Activated T-cell treated with anti-CD3 and anti-CD28 coated beads for 4 hours (primary cell): Measurements from ENCODE around the gene MEF2D.

Experiments
- DNase-seq: peaks from one replicate; pipeline ENCODE4 v3.0.0-alpha.2; 2020

MEF2D gene

GRCh38 chr1:156523801-156524480, 23.4 kb upstream of the MEF2D start:
- DNase-seq, result no peak

- no peak for DNase-seq
Measured at GRCh38 chr1:156522443-156522970, 21.9 kb upstream of the MEF2D start.

GRCh38 chr1:156517748-156518147, 17.2 kb upstream of the MEF2D start:
- DNase-seq, result no peak

- no peak for DNase-seq
Measured at GRCh38 chr1:156516821-156517220, 16.2 kb upstream of the MEF2D start.

GRCh38 chr1:156515956-156516355, 15.4 kb upstream of the MEF2D start:
- no peak for DNase-seq

DNA sequence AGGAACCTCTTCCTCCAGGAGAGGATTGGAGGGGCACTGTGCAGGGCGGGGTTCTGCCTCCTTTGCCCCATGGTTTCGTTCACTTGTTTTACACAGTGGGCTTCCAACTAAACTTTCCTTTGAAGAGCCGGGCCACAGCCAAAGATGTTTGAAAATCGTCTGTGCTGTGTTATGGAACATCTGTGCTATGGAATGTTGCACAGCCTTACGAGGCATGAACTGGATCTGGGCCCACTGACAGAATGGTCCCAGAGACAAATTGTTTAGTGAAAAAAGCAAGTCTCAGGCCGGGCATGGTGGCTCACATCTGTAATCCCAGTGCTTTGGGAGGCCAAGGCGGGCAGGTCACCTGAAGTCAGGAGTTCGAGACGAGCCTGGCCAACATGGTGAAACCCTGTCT, 12.6 kb upstream of the MEF2D start:
- DNase-seq, result no peak

DNA sequence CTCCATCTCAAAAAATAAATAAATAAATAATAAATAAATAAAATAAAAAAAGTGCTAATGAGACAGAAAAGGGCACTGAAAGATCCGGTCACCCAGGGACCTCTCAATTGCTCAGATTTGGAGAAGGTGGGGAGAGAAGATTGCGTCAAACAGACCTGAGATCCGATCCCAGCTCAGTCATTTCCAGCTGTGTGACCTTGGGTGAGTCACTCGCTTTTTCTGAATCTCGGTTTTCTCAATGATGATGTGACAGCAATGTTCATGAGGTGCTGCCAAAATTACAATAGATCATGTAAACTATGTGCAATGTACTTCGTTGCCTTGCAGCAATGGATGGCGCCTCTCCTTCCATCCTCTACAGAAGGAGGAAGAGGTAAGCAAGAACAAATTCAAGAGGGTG, 11.1 kb upstream of the MEF2D start:
- DNase-seq, result no peak

- no peak for DNase-seq
Measured at GRCh38 chr1:156510709-156511108, 10.1 kb upstream of the MEF2D start.

GRCh38 chr1:156509424-156510034, 9.0 kb upstream of the MEF2D start:
- DNase-seq, result no peak

DNA sequence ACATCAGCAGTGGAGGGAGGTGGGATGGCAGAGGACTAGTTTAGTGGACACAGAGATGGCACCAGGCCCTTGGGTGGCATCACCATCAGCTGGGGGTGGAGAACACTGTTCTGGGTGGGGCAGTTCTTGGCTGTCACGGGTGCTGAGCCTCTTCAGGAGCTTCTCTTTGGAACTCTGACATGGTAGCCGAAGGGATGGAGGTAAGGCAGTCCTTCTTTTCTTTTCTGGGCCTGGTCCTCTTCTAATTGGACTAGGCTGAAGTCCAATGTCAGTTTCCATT, 8.3 kb upstream of the MEF2D start:
- DNase-seq, result no peak

DNA sequence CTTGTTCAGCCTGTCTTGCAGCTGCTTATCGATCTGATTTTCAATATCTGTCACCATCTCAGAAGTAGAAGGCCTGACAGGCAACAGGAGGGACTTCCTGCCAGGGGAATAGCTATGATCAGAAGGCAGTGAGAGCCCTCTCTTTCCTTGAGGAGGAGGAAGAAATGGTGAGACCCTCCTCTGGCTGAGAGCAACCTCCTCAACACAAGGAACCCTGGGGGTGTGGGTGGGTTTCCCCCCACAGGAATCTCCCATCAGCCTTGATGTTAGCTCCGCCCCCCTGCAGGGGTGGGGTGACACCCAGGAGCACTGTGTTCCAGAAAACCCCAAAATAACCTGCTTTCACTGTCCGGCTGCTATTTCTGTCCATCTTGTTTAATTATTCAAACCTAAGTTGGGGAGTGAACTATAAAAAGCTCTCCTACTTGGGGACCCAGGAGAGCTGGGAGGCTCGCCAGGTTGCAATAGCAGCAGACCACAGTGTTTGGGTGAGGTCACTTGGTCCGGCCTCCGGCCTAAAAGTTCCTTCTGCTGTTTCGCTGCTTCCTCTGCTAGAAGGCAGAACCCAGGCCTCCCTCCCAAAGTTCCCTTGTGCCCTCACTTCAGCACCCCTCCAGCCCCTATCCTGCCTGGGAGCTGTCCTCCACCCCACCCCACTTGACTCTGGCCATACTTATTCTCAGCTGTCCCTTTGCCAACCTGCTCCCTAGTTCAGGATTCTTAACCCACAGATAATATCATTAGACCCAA, 7.8 kb upstream of the MEF2D start:
- no peak for DNase-seq

- DNase-seq, result no peak
Measured at GRCh38 chr1:156506450-156506849, 5.9 kb upstream of the MEF2D start.

DNA sequence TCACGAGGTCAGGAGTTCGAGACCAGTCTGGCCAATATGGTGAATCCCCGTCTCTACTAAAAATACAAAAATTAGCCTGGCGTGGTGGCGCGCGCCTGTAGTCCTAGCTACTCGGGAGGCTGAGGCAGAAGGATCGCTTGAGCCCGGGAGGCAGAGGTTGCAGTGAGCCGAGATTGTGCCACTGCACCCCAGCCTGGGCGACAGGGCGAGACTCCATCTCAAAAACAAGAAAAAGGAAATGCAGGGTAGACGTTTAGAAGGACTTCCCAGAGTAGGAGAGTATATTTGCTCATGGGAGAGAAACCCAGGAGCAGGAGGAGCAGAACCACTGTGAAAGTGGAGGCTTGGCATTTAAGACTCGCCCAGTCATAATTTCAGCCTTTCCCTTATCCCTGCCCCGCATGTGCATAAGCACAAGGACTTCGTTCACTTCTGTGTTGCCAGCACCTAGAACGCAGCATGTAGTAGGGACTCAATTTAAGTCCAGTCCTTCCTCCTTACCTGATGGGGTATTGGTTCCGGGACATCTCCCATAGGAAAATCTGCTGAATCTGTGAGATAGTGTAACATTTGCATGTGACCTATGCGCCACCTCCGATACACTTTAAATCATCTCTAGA, 5.2 kb upstream of the MEF2D start:
- no peak for DNase-seq

DNA sequence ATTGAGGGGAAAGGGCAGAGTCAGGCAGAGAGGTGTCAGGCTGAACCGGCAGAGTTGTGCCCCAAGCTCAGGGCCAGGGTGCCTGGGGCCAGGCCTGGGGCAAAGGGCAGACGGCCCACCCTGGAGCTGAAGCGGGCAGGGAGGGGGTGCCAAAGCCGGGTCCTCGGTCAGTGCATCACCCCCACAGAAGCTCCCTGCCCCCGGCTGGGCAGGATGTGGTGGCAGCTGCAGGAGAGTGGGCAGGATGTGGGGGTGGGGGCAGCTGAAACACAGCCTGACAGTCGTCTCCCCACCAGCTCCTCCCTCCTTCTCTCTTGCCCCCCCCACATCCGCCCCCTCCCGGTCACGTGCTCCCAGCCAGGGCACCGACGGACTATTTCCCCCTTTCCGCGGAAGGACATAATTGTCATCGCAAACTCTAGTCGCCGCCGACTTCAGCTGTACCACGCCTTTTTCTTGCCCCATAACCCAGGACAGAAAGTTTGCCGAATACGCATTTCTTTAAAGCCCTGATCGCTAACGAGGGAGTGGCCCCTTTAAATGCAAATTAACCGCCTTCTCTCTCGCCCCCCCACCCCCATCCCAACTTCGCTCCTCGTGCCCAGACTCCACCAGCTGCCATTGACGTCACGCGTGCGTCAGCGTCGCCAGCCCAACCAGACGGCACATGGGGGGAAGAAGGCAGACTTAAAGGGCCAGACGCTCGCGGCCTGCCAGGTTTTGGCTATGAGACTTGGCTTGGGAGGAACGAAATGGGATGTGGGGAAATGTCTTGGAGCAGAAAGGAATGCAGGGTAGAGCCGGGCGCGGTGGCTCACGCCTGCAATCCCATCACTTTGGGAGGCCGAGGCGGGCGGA, 4.5 kb upstream of the MEF2D start:
- DNase-seq, result peak; percentile 98

DNA sequence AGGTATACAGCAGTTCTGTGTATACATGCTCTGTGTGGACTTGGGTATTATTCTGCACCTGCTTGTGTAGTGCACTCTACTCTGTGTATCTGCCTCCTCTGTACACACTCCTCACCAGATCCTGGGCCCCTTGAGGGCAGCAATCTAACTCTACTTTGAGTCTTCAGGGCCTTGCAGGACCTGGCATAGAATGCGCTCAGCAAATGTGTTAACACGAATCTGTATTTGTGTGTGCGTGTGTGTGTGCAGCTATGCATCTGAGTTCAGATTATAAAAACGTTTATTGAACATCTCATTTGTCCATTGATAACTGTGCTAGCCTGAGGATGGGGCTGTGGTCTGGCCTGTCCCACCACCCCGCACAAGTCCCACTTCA, 3.9 kb upstream of the MEF2D start:
- no peak for DNase-seq

DNA sequence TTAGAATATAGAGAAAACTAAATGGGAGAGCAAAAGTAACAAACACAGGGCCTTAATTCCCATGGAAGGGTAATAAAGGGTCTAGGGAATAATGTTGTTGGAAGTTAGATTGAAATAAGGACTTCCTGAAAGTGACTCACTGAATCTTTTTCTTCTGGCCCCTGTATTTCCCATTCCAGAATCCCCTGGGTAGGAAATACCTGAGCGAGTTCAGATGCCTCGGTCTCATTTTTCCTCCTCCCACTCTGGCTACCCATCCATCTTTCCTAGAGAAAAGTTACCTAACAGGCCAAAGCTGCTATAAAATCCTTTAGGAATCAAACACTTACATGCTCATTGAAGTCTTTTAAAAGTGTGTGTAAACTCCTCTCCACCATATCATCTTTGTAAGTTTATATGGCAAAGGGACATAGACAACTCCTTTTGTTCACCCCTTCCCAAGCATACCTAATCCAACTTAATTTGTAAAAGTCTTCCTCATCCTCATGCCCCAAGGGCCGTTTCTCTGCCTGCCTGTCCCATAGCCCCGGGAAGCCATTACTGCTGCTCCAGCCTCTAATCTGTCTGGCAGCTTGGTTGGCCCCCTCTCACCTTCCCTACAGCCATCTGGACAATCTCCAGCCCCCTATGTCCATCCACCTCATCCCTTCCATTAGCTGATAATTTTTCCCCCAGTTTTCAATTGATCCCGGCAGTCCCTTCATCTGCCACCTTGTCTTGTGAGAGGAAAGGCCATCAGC, 3.3 kb upstream of the MEF2D start:
- DNase-seq, result no peak

- DNase-seq, result no peak
Measured at GRCh38 chr1:156502894-156503697, 2.5 kb upstream of the MEF2D start.

GRCh38 chr1:156502391-156502893, 1.9 kb upstream of the MEF2D start:
- DNase-seq, result no peak

- DNase-seq, result peak; percentile 93
Measured at GRCh38 chr1:156500793-156501506, 375 bp upstream of the MEF2D start.

DNA sequence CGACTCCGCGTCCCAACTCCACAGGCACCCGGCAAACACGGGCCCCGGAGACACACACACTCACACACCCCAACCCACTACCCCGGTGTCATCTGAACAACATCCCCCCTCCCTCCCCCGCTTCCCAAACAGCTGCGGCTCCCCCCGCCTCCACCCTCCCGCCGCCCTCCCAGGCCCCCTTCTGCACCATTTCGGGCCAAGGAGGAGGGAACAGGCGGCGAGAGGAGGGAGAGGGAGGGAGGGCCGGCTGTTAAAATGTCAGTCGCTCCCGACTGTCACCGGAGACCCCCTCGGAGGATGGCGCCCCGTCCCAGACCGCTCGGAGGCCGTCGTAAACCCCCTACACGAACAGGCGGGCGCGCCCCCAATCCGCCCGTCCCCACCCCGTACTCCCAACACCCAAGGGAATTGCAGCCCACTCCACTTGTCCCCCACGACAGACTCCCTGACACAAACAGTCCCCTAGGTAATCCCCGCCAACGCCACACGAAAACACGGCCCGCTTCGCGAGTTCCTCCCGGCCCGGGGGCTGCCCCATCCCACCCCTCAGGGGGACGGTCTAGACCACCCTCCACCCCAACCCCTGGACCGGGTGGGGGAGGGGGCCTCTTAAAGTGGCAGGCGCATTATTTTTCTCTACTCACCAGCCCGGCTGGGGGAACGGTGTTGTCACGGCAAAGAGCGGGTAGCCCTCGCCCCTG, 583 bp downstream of the MEF2D start:
- DNase-seq, result peak; percentile 36
